ENCODE results near the gene CRADD. TPM values are rescaled to one million over a fixed set of nuclear protein-coding genes. Genes with fewer than 3 reads are reported as not detected.
"Not testable (repeated sequence)": the region's sequence is repeated elsewhere in the genome, so short reads cannot be mapped to it uniquely, and the experiment has no call there.

The CRADD gene
- total RNA-seq, 1 donor from 2014 or later: 14.7 TPM

DNA sequence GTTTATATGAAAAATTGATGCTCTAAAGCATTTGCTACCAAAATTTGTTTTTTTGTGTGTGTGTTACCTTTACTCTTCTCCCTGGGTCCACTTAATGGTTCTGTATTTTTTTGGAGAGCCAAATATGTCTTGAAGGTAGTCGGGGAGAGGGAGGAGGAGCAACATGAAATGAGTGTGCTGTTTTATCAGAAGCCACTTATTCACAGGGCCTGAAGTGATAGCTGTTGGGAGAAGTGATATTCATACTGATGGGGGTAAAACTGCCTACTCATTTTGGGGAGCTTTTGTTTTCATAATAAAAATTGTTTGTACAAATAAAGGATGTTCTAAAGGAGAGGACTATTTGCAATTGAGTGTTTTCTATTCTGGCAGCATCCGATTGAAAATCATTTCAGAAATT, 29.2 kb downstream of the CRADD start:
- DNase-seq (ENCODE audit: low read depth, low spot score): no peak

DNA sequence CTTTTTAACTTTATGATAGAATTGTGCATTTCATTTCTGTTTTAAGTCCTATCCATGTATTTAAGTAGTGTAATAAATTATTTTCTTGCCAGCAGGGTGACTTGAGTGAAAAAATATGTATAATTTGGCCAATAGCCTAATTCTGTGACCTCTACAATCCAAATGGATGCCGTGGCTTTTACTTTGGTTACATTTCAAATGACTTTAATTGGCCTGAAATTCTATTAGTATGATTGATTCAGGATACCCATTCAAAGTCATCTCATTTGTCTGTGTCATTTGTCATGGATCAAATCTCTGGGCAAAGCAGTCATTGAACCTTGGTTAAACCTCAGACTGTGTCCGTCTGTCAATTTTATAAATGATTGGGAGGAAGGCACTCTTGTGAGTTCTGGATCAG, 29.6 kb downstream of the CRADD start:
- DNase-seq (ENCODE audit: low read depth, low spot score): no peak

DNA sequence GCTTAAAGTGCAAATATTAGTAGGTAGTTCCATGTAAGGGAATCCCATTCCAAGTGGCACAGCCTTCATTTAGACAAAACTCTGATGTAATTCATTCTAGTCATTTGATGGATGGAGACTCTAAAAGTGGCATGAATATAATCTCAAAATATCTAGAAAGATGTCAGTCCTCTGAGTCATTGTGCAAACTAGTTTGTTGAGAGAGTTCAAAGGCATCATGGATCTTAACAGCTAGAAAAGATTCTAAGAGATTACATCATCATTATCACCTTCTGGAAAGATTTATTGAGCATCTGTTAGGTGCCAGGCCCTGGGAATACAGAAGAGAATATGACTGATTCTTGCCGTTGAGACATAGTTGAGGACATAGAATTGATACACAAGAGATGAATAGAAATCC, 30.7 kb downstream of the CRADD start:
- no peak for DNase-seq (ENCODE audit: low read depth, low spot score)

DNA sequence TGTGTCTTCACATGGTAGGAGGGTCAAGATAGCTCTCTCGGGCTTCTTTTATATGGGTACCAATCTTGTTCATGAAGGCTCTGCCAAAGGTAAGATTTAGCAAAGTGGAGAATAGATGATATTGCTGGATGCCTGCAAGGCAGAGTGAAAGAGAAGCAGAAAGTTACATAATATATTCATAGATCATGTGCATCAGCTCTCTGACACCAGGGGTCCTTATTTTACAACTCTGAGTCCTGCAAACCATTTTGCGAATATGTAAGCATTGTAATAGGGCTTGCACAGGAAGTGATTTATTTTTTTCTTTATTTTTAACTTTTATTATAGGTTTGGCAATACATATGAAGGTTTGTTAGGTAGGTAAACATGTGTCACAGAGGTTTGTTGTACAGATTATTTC, 31.8 kb downstream of the CRADD start:
- no peak for DNase-seq (ENCODE audit: low read depth, low spot score)

DNA sequence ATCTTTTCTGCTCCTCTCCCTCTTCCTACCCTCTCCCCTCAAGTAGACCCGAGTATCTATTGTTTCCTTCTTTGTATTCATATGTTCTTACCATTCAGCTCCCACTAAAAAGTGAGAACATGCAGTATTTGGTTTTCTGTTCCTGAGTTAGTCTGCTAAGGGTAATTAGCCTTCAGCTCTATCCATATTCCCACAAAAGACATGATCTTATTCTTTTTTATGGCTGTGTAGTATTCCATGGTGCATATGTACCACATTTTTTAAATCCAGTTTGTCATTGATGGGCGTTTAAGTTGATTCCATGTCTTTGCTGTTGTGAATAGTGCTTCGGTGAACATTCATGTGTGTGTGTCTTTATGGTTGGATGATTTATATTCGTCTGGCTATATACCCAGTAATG, 32.2 kb downstream of the CRADD start:
- DNase-seq (ENCODE audit: low read depth, low spot score): no peak

DNA sequence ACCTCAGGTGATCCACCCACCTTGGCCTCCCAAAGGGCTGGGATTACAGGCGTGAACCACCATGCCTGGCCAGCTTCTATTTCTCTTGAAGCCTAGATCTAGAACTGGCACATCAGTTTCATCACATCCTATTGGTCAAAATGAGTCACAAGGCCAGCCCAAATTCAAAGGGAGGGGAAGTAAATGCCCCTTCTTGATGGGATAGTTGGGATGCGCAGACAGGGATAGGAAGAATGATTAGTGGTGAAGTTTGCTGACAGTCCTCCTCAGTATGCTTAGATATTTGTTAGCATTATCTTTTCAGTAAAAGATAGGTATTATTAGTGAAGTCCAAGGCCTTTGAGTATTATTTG, 33.4 kb downstream of the CRADD start:
- DNase-seq (ENCODE audit: low read depth, low spot score): no peak

DNA sequence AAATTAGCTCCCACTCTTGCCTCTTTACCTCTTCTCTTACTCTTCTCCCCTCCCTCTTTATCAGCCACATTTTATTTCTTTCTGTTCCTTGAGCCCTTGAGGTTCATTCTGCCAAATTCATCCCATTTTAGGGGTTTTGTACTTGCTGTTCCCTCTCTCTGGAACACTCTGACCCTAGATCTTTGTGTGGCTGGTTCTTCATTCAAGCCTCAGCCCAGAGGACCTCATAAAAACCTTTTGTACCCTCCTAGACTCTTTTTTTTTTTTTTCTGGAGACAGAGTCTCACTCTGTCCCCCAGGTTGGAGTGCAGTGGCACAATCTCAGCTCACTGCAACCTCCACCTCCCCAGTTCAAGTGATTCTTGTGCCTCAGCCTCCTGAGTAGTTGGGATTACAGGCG, 34.3 kb downstream of the CRADD start:
- not testable (repeated sequence) for DNase-seq (ENCODE audit: low read depth, low spot score)

DNA sequence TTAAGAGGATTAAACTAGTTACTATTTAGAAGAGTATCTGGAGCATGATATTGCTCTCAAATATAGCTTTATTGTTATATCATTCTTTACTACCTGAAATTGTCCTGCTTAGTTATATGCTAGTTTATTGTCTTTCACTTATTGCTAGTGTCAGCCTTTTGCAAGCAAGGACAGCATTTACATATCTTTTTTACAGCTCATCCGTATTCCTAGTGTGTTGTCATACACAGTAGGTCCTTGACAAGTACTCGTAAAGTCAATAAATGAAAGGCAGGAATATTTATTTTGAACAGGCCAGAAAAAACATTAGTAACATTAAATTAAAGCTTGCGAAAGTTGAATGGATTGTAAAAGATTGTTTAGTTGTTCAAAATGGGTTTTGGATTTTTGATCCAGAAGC, 35.0 kb downstream of the CRADD start:
- no peak for DNase-seq (ENCODE audit: low read depth, low spot score)

DNA sequence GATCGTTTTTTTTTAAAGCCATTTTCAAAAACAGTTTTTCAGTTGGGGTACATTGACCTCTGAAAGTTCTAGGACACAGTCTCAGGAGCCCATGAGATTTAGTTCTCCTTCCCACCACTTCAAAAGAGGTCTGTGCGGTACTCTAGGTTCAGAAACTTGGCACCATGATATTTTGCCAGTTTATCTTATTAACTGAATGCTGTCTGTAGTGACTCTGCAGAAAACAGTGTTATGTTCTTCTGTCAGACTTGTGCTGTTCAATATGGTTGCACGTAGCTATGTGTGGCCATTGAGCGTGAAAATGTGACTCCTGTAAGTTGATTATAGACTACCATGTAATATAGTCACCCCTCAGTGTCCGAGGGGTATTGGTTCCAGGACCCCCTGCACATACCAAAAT, 35.9 kb downstream of the CRADD start:
- DNase-seq (ENCODE audit: low read depth, low spot score): no peak

DNA sequence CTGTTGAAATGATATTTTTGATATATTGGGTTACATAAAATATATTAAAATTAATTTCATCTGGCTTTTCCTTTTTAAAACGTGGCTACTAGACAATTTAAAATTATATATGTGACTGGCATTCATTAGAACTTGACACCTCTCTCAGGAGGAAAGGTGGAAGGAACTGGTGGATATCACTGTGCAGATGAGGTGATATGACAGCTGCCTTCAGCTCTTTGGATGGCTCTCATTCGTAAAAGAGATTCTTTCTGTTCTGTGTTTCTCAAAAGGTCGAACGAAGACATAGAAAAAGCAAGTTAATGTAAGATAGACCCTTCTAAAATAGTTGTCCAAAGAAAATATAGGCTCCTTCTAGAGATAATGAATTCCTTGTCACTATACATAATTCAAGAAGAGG, 36.6 kb downstream of the CRADD start:
- no peak for DNase-seq (ENCODE audit: low read depth, low spot score)

DNA sequence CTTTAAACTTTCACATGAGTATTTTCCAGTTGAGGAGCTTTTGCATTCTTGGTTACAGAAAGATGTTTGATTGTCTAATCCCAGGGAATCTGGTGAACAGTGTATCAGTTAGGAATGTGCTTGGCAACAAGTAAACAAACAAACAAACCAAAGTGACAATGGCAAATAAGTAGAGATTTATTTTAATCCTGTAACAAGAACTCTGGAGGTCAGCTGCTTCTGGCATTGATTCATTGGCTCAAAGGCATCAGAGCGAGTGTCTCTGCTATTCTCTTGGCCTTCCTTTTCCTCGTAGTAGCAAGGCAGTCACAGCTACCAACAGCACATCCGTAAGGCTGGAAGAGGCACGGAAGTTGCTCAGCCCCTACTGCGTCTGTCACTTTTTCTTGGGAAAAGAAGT, 37.2 kb downstream of the CRADD start:
- DNase-seq (ENCODE audit: low read depth, low spot score): no peak

DNA sequence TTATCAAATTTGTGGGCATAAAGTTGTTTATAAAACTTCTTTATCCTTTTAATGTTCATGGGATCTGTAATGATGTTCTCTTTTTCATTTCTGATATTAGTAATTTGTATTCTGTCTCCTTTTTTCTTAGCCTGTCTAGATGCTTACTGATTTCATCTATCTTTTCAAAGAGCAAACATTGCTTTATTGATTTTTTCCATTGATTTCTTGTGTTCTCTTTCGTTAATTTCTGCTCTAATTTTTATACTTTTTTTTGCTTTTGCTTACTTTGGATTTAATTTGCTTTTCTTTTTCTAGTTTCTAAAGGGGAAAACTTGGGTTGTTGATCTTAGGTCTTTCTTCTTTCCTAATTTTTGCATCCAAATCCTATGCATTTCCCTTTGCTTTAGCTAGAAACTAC, 42.5 kb downstream of the CRADD start:
- no peak for DNase-seq (ENCODE audit: low read depth, low spot score)

DNA sequence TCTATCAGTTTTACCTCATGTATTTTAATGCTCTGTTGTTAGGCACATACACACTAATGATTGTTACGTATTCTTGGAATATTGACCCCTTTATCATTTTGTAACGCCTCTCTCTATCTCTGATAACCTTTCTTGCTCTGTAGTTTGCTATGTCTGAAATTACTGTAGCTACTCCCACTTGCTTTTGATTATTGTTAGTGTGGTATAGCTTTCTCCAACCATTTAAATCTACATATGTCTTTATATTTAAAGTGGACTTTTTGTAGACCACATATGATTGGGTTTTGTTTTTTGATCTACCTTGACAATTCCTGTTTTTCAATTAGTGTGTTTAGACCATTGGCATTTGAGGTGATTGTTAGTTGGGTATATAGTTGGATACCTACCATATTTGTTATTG, 43.4 kb downstream of the CRADD start:
- no peak for DNase-seq (ENCODE audit: low read depth, low spot score)

DNA sequence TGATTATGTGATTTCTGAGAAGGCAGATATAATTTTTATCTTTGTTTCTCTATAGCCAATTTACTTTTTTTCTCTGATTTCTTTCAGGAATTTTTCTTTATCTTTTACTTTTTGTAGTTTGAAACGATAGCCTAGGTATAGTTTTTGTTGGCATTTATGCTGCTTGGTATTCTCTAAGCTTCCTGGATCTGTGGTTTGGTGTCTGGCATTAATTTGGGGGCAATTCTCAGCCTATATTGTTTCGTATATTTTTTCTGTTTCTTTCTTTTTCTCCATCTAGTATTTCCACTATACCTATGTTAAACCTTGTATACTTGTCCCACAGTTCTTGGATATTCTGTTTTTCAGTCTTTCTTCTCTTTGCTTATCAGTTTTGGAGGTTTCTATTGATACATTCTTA, 45.0 kb downstream of the CRADD start:
- DNase-seq (ENCODE audit: low read depth, low spot score): no peak

DNA sequence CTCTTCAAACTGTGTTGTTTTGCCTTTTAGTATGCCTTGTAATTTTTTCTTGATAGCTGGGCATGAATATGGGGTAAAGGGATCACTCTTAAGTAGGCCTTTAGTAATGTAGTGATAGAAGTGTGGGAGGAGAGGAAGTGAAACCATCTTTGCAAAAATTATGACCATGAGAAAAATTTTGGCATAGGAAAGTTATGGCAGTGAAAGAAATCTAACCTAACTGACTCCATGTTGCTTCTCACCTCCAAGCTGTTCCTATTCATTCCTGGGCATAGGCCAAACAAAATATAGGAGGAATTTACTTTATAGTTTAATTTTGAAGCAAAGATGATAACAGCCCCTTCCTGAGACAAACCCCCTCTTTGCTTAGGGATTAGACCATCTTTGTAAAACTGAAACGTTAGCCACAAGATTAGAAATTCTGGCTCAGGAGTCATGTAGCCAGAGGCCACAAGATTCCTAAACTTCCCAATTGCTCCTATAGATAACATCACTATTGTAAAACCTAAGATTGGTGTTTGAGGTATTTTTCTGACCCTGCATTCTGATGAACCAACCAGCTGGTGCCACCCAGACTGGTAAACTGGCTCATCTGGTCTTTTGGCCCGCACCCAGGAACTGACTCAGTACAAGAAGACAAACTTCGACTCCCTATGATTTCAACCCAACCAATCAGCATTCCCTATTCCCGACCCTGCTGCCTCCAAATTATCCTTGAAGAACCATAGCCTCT, 45.8 kb downstream of the CRADD start:
- DNase-seq (ENCODE audit: low read depth, low spot score): no peak

DNA sequence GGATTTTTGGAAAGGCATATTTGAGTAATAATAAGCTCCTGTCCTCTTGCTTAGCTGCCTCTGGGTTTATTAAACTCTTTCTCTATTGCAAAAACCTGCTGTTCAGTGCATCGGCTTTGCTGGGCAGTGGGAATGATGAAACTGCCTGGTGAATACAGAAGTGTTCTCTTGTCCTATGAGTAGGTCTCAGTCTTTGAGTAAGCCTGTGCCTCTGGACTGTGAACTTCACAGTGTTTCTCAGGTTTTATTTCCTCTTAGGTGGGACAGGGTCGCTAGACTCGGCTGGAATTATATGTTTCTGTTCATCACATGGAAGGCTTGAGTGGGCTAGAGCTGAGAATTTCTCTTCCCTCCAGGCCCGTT, 46.4 kb downstream of the CRADD start:
- no peak for DNase-seq (ENCODE audit: low read depth, low spot score)

DNA sequence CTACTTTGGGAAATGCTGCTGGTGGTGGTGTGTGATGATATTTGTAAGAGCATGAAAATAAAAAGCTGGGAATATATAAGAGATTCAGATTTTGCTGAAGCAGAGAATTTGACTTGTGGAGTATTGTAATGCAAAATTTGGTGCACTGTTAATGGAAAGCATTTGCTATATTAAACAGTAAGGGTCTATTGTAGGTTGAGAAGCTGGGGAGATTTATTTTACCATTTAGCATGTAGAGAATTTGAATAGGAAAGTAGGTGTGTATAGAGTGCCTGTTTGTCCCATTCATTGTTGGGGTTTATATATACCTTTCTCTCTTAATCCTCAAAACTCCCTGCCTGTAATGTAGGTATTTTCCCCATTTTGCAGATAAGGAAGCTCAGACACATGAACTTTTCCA, 48.4 kb downstream of the CRADD start:
- DNase-seq (ENCODE audit: low read depth, low spot score): no peak

DNA sequence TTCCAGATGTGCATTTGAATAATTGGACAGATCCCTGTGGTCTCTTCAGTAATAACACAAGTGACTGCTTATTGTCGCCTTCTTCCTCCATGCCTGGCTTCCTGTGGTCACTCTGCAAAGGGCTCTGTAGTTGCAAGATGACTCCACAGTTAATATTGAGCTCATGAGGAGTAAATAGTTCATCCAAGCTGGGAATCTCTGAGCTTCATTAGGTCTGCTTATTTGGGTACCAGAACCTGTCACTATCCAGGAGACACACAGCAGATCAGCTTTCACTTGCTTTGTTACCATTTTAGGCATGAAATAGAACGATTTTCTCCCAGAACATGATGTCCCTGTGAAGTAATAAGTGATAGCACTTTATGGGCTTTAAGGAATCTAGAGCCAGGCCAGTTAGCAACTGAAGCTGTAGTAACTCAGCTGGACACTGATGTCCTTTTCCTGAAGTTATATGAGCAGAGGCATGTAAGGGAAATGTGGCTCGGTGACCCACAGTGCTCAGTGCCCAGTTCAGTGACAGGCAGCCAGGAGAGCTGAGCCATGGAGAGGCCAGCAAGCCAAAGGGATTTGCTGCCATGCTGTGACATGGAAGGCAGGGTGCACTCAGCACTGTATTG, 50.1 kb downstream of the CRADD start:
- no peak for DNase-seq (ENCODE audit: low read depth, low spot score)

DNA sequence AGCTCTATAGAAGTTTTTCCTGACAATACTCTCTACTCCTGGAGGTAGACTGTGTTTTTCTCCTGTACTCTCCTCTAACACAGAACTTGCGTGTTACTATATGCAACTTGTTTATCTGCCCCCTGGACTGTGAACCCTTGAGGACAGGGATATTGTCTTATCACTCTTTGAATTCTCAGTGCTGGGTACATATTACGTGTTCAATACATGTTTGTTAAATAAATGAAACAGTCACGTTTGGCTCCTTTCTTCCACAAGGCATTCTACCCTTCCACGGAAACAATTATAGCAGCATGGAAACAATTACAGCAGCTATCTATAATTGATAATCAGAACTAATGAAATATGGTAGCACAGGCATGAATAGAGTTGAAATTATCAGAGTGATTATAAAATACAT, 50.7 kb downstream of the CRADD start:
- DNase-seq (ENCODE audit: low read depth, low spot score): no peak

DNA sequence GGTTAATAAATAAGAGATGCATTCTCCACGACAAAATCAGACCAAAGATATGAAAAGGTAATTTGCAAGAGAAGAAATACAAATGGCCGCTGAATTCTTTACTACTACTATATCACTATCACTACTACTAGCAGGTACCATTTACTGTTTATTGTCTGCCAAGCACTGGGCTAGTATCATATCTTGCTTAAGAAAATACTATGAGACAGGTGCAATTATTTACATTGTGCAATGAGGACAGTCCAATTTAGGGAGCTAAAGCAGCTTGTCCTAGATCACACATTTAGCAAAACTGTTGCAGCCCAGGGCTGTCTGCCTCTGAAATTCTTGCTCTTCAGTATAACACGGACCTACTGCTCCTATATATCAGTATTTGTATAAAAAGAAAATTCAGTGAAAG, 52.8 kb downstream of the CRADD start:
- no peak for DNase-seq (ENCODE audit: low read depth, low spot score)

DNA sequence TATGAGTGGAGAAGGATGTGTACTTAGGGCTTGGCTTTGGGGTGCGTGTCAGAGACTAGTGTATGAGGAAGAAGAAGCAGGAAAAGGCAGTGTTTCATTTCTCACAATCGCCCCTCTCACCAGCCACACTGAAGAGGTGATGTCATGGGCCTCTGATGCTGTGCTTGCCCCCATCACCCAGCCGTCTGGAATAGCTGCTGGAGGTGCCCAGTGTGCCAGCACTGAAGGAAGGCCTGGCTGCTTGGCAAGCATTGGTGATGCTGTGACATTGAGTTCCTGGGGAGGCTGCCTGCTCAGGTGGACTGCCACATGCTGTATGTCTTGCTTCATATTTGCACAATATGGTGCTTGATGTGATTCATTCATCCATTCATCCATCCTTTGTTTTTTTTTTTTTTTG, 56.2 kb downstream of the CRADD start:
- DNase-seq (ENCODE audit: low read depth, low spot score): no peak

DNA sequence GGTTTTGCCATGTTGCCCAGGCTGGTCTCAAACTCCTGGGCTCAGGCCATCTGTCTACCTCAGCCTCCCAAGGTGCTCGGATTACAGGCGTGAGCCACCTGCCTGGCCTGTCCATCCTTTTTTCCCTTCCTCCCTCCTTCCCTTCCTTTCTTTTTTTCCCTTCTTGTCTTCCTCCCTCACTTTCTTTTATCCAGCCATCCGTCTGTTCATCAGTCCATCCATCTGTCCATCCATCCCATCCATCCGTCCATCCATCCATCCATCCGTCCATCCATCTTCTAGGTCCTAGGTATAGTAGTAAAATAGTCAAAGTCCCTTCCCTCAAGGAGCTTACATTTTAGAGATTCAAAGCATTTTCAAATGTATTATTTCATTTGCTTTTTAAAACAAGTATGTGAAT, 56.8 kb downstream of the CRADD start:
- DNase-seq (ENCODE audit: low read depth, low spot score): no peak

DNA sequence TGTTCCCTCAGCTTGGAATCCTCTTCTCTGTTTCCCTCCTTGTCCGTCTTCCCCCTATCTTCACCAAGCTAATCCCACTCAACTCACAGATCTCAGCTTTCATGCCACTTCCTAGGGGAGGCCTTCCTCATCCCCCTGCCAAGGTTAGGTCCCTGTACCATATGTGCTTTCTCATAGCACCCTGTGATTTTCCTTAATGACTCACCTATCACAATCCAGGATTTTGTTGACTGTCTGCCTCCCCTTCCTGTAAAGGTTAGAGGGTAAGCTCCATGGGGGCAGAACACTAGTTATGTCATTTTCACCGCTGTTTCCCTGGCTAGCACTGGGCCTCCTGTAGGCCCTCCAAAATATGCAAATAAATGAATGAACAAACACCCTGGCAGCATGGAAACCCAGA, 57.6 kb downstream of the CRADD start:
- DNase-seq (ENCODE audit: low read depth, low spot score): no peak

DNA sequence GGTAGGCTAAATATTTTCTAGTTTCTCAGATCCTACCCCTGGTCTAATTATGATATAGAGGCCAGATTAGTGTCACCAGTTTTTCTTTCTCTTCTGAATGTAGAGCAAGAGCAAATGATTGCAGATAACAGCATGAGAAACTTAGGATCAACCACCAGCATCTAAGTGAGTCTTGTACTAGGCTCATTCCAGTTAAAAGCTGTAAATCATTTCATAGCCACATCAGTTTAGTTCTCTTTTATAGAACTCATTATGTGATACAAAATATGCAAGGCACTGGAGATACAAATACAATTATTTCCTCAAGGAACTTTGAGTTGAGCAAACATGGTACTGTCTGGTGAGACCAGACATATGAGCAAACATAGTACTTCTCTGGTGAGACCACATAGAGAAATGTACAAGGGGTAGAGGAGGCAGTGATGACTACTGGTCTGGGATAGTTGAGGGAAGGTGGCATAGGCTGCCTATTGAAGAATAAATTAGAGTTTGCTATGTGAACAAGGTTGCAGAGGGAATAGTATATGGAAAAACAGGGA, 59.5 kb downstream of the CRADD start:
- no peak for DNase-seq (ENCODE audit: low read depth, low spot score)
